HG02798 (cell line): ENCODE results near the gene MAN2C1.
"Not testable (repeated sequence)": the region's sequence is repeated elsewhere in the genome, so short reads cannot be mapped to it uniquely, and the experiment has no call there.

Experiments
- ATAC-seq: cut with Tn5 transposase; IDR thresholded peaks from one replicate; pipeline ENCODE4 v1.9.1; 2021; ENCODE audit warnings: mild to moderate bottlenecking; ENCODE audit not compliant: unreplicated experiment, poor library complexity

The MAN2C1 gene

DNA sequence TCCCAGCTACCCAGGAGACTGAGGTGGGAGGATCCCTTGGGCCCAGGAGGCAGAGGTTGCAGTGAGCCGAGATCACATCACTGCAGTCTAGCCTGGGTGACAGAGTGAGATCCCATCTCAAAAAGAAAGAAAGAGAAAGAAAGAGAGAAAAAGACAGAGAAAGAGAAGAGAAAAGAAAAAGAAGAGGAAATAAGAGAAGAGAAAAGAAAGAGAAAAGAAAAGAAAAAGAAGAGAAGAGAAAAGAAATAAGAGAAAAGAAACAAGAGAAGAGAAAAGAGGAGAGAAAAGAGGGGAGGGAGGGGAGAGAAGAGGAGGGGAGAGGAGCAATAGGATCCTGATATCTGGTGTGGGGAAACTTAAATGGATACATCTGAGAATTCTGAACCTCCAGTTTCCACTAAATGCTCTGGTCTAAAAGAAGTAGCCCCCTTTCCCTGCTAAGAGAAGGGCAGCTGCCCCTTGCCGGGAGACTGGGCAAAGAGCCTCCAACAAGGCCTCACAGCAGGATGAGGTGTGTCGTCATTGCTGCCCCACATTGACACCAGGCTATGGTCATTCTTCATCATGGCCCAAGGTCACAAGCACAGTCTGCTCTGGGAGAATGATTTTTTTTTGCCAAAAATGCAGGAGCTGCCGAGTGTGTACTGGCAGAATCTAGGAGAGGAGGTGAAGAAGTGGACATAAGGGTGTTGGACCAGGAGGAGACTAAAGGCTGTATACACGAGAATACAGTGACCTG, 53.7 kb downstream of the MAN2C1 start:
- no peak for ATAC-seq

DNA sequence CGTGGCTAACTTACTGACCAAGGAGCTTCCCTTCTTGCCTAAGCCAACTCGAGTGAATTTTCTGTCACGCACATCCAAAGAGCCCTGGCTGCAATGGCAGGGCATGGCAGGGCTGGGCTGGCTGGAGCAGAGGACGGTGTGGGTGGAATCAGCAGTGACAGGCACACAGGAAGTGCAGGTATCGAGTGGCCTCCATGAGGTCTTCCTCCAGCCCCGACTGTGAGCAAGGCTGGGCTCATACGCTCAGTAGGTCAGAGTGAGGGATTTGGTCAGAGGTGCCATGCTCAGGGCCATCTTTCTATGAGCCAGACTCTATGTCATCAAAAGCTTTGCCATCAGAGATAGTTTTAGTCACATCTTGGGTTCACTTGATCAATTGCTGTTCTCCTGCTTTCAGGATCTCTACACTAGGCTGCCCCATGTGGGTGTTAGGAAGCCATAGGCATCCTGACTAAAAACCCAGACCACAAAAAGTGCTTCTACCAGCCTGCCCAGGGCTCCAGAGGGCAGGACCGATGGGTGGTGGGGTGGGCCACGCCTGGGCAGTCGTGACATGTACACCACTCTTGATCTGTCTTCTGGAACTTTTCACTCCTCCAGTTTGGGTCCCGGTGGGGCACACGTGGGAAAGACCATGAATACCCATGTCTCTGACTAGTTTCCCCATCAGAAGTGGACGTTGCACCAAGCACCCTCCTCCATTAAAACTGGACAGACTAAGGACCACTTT, 55.1 kb downstream of the MAN2C1 start:
- ATAC-seq, result no peak

DNA sequence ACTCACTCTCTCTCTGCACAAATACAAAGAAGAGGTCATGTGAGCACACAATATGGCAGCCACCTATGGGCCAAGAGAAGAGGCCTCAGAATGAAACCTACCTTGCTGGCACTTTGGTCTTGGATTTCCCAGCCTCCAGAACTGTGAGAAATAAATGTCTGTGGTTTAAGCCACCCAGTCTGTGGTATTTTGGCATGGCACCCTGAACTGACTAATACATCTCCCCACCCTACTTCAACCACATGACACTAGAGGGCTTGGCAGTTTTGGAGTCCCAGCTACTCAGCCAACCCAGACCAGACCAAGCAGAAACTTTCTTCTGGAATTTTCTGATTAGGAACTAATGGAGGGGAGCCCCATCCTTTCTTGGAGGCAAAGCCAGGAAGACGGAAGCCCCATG, 55.9 kb downstream of the MAN2C1 start:
- not testable (repeated sequence) for ATAC-seq

DNA sequence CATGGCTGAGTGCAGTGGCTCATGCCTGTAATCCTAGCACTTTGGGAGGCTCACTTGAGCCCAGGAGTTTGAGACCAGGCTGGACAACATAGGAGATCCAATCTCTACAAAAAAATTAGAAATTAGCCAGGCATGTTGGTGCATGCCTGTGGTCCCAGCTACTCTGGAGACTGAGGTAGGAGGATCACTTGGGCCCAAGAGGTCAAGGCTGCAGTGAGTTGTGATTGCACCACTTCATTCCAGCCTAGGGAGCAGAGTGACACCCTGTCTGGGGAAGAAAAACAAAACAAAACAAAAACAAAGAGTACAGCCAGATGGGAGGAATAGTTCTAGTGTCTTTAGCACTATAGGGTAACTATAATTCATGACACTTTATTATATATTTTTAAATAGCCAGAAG, 58.7 kb downstream of the MAN2C1 start:
- no peak for ATAC-seq

DNA sequence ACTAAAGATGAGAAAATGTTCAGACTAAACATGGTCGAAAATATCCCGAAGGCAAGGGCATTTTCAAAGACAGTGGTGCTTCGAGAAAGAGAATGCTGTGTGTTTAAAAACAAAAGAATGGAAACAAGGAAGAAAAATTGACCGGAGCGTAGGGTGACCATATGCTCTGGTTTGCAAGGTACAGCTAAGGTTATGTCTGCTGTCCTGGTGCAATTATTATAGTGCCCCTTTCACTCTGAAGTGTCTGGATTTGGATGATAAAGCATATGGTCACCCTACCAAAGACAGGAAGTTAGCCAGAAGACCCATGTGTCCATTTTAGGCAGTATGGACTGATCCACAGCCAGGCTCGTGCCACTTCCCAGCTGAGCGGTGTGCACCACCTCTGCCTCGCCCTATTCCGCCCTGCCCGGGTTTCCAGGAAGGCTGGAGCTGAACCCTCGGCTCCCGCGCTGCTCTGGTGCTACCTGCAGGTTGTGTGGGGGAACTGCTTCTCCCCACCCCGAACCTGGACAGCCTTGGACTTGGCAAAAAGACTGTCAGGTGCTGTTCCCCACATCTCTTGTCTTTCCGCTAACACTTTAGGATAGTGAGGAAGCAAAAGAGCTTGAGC, 60.5 kb downstream of the MAN2C1 start:
- ATAC-seq, result no peak

DNA sequence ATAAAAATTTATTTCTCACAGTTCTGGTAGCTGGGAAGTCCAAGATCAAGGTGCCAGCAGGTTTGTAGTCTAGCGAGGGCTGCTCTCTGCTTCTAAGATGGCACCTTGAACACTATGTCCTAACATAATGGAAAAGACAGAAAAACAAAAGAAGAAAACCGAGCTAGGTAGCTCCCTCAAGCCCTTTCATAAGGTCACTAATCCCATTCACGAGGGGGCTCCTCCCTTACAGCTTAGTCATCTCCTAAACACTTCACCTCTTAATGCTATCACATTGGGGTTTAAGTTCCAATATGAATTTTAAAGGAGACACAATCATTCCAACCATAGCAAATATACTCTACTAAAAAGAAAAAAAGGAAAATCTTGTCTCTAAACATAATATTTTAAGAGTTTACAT, 62.2 kb downstream of the MAN2C1 start:
- no peak for ATAC-seq
